Measurements from ENCODE around the gene CST2.
"Not testable (repeated sequence)": the region's sequence is repeated elsewhere in the genome, so short reads cannot be mapped to it uniquely, and the experiment has no call there.

DNA sequence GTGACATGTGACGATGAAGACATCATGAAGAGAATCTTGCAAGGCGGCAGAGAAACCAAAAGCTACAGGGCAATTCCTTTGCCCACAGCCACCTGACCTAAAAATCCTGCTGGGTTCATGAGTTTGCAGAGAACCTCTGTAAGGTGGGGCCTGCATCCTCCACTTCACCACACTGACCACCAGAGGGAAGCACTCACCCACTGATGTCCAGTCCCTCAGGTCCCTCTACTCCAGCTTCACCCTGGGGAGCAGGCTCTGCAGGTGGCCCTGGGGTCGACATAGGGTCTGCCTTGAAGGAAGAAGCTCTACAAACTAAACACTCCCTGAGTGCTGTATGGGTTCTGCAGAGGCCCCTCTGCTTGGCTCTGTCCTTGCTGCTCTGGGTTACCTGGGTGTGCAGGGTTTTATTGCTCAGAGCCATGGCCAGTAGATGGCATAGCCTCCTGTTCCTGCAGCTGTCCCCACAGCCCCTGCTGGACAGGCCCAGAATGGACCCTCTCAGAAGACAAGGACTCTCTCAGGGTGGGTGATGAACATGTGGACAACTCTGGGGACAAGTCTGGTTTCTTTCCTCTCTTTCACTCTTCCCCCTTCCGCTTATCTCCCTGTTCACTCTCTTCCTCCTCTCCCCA, 27.2 kb downstream of the CST2 start:
- TF ChIP-seq, protein P1, sequence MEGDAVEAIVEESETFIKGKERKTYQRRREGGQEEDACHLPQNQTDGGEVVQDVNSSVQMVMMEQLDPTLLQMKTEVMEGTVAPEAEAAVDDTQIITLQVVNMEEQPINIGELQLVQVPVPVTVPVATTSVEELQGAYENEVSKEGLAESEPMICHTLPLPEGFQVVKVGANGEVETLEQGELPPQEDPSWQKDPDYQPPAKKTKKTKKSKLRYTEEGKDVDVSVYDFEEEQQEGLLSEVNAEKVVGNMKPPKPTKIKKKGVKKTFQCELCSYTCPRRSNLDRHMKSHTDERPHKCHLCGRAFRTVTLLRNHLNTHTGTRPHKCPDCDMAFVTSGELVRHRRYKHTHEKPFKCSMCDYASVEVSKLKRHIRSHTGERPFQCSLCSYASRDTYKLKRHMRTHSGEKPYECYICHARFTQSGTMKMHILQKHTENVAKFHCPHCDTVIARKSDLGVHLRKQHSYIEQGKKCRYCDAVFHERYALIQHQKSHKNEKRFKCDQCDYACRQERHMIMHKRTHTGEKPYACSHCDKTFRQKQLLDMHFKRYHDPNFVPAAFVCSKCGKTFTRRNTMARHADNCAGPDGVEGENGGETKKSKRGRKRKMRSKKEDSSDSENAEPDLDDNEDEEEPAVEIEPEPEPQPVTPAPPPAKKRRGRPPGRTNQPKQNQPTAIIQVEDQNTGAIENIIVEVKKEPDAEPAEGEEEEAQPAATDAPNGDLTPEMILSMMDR (IDR thresholded peaks at IDR 0.05): peak; percentile 71
- not testable (repeated sequence) for TF ChIP-seq ZFX (IDR thresholded peaks at IDR 0.05; ENCODE audit: borderline replicate concordance)

All from 22Rv1 (cell line).